Sciatic nerve (tissue), 2 donors: ENCODE data around the gene HAO1. TPM values are rescaled to one million over a fixed set of nuclear protein-coding genes. Genes with fewer than 3 reads are reported as not detected.
A peak's percentile ranks its signal among the peaks of the same experiment; 100 is the strongest.
"Not testable (repeated sequence)": the region's sequence is repeated elsewhere in the genome, so short reads cannot be mapped to it uniquely, and the experiment has no call there.

ENCODE experiments used
- ATAC-seq: fragments of 200-7000 bp; cut with Tn5 transposase; one replicate; pipeline ENCODE4 v1.9.1; 2020; ENCODE audit warnings: mild to moderate bottlenecking, moderate library complexity
- DNase-seq: peaks from one replicate; pipeline ENCODE4 v3.0.0-alpha.2; 2020; ENCODE audit warnings: low spot score
- intact Hi-C: fragments of 100-400 bp; cut with DNase I; formaldehyde crosslinking; loops from one replicate; pipeline ENCODE4 v1.14.2; 2022
- total RNA-seq: library from RNA; stranded (reverse); fragmentation: NEBNext Ultra II Directional; extraction: Animal tissue kit (Norgen Biotek cat#: 25700); gene quantifications from one replicate; pipeline ENCODE4 v1.2.1, GENCODE V29; 2021
- donor health status: DM: no; HTN: no; CAD: no.
- donor health status: DM: no; HTN: no; CAD: no.

The HAO1 gene
- not detected for total RNA-seq

DNA sequence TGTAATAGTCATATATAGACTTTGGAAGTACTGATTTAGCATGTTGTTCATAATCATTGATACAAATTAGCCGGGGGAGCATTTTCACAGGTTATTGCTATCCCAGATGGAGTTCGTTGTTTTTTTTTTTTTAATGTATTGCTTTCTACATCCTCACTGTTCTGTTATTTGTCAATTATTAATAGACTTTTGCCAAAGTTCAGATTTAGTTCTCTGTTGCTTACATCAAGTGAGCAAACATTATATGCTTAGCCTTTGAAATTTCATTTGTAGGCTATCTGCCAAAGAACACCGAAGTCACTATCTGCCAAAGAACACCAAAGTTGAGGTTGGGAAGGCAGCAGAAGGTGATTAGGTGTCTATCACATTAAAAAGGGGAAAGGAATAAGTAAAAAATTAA, at the start of gene HAO1:
Gene HAO1, minus strand, starts transcription at position 118 of the 400 bp plus-strand sequence. Its CDS starts 36 bp downstream, at position 82.
- DNase-seq, result no peak
- ATAC-seq, result no peak
- intact Hi-C loops, result no loop called here

DNA sequence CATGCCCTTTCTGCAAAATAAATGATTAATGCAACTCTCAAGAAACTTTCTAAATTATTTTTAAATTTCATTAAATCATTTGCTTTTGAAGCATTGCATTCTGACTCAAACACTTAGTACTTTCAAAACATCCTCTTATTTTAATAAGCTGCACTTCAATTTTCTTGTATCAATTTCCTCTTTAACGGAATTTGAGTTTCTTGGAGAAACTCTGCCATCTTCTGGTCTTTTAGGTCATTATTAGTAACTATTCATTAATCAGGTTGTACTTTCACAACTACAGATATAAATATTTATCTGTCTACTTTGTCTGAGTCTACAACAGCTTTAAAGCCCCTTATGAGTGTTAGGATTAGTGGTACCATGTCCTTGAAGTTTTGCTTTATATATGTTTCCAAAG, 49.1 kb upstream of the HAO1 start:
- DNase-seq (no peak), ATAC-seq (no peak)
- intact Hi-C loops, result no loop called here

DNA sequence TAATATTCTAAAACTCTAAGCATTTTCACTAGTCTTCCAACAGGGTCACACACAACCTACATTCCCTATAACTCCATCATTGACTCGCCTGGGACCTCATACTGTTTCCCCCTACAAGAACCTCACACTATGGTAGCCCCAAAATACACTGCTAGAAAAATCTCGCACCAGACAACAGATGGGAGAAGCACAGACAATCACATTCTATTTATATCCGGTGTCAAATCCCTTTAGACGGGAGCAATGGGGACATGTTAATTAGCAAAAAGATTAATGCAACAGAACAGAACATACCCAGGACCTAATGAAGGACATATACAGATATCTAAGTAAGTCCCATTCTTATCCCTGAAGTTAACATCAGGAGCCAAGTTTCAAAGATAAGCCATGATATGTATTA, 45.7 kb upstream of the HAO1 start:
- ATAC-seq (no peak), DNase-seq (no peak)
- intact Hi-C loops, result no loop called here

DNA sequence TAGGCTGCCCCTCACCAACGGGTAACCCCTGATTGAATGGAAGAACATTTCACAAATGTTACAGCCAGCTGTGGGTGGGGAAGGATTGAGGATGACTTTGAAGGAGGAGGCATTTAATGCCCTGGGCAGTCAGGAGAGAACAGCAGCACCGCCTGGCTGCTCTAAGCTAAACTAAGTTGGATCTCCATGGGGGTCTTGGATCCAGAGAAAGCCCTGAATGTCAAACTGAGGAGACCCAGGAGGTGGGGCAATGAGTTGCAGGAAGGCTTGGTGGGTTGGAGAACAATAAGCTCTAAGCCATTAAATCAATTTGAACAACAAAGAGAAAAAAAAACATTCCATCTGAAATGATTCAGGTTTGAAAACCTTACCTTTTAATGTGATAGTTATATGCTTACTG, 43.9 kb upstream of the HAO1 start:
- intact Hi-C loops, result no loop called here
- ATAC-seq (no peak), DNase-seq (no peak)

DNA sequence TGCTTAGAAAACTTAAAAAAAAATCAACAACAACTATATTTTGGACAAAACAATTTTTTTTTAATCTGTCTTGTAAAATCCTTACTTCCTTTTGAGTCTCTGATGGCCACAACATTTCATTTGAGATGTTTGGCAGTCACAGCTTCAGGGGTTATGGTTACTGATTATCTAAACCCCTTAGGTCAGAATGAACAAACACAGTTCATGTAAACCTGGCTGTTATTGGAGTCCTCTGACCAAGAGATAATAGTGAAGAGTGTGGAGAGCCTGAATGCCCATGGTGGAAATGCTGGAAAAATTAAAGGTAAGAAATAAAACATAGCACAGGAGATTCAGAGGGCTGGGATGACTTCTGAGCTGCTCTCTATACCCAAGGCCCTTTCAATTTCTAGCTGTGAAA, 41.1 kb upstream of the HAO1 start:
- DNase-seq, result no peak
- intact Hi-C loops, result no loop called here
- ATAC-seq, result no peak

DNA sequence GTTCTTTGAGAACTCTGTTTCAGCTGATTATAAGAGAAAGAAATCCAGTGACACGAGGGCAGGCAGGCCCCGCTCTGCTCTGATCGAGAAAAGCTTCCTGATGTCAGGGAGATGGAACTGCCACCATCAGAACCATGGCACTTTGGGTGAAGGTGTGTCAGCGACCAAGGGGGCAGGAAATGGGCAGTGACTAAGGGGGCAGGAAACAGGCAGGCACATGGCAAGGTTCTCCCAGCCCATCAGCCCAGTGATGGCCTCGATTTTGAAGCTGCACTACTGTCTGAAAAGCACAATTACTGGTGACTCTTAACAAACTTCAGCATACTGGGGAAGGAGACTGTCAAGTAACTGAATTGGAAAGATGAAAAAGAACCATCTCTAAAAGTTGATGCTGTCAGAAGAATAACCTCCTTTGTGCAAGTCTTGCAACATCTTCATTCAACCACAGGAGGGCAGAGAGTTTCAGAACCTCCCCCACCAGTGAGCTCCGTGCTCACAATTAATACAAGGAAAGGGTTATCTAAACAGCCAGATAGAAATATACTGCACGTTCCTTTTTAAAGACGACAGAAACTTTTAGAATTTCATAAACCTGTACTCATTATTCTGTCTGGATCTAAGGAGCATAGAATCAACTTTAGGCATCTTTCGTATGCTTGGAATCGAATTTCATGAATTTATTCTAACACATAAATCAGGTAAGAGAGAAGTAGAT, 40.2 kb upstream of the HAO1 start:
- ATAC-seq (peak; percentile 85), DNase-seq (no peak)
- intact Hi-C loops, result no loop called here

DNA sequence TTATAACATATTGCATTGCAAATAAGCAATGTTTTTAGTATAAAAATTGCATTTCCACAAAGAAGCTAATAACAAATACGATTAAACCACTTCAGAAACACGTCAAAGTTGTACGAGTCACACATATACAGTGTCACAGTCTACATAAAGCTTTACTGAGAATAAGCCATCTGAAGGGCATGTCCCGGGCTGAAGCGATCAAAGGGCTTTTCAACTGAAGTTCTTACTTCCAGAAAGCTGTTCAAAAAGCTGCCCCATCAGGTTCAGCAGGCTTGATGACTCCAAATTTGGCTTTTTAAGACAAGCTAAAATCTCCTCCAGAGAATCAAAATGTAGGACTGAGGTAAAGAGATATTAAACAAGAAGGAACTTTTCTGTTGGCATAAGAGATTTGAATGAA, 37.5 kb upstream of the HAO1 start:
- no peak for DNase-seq
- intact Hi-C loops, result no loop called here
- ATAC-seq, result no peak

DNA sequence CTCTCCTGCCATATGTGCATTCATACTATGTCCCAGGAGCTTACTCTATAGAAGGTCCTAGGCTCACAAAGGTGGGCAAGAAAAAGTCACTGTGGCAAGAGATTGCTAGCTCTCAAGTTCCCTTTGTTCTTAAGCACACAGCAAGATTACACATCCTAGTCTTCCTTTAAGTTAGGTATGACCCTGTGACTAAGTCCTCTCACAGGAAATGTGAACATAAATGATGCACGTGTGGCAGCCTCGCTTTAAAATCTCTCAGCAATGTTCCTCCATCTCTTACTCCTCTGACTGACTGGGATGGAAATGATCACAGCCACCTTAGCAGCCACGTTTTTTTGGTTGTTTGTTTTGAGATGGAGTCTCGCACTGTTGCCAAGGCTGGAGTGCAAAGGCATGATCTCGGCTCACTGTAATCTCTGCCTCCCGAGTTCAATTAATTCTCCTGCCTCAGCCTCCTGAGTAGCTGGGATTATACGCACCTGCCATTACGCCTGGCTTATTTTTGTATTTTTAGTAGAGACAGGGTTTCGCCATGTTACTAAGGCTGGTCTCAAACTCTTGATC, 35.7 kb upstream of the HAO1 start:
- intact Hi-C loops, result no loop called here
- no peak for DNase-seq
- no peak for ATAC-seq

DNA sequence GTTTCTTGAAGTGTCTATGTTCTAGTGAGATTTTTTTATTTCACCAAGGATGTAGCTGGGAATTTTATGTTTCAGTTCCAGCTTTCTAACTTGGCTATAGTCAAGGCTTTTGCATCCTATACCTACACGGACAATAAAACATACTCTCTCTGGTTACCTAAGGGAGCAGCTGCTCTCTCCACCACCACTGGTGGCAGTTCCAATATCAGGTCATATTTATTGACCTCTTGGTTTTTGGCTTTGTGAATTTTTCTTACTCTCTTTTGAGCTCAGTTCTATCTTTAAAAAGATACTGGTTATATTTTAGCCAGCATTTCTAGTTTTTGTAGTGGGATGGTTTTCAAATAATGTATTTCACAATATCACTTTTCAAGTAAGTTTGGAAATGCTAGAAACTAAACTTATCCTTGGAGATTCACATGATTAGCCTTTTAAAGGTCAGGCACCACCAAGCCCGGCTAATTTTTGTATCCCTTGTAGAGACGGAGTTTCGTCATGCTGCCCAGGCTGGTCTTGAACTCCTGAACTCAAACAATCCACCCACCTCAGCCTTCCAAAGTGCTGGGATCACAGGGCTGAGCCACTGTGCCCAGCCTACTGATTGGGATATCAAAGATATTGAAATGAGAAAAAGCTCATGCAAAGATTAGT, 34.7 kb upstream of the HAO1 start:
- DNase-seq (no peak), ATAC-seq (peak; percentile 30)
- intact Hi-C loops, result no loop called here

DNA sequence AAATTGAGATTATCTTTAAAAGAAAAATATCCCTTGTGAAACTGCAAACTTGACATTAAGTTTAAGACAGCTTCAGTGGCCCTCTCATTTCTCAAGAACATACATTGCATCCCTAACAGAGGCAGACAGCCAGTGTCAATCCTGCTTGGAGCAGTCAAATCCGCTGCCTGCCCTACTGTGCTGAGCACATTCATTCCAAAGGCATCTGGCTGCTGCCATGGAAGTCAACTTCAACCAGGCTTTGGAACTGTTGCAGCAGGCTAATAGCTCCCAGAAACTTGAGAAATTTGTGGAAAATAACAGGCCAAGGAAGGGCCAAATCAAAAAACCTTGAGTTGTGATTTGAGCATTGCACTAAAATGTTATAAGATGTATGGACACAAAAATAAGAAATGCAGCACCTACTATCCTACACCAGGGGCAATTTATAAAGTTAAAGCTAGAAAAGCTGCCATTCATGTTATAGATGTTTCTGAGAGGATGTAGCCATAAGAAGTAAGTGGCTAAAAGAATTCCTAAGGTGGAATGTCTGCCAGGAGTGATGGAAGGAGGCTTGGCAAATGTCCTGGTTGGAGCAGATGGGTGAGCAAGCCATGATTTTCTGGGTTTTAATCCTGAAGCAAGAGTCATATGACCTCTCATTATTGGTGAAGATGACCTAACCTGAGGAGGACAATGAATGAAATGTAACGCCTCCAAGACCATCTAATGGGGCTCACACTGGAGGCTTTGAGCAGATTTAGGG, 31.4 kb upstream of the HAO1 start:
- no peak for ATAC-seq

DNA sequence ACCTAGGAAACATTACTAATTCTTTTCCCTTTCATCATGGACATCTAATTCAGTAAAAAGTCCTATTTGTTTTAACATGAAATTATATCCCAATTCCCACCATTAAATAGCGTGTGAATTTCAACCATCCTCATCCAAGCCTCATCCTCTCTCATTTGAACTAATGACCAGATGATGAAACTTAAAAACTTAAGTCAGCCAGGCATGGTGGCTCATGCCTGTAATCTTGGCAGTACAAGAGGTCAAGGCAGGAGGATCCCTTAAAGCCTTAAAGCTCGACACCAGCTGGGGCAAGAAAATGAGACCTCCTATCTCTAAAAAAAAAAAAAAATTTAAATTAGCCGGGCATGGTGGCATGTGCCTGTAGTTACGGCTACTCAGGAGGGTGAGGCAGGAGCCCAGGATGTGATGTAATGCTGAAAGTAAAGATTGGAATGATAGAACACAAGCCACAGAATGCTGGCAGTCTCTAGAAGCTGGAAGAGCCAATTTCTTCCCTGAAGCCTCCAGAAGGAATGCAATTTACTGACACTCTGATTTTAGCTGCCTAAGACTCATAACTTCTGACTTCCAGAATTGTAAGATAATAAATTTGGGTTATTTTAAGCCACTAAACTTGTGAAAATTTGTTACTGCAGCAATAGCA, 27.1 kb upstream of the HAO1 start:
- intact Hi-C loops, result no loop called here
- no peak for DNase-seq
- ATAC-seq, result peak; percentile 95

More for the DNA sequence above, 31.4 kb upstream of the HAO1 start:
- DNase-seq, result no peak
- intact Hi-C loops, result no loop called here

DNA sequence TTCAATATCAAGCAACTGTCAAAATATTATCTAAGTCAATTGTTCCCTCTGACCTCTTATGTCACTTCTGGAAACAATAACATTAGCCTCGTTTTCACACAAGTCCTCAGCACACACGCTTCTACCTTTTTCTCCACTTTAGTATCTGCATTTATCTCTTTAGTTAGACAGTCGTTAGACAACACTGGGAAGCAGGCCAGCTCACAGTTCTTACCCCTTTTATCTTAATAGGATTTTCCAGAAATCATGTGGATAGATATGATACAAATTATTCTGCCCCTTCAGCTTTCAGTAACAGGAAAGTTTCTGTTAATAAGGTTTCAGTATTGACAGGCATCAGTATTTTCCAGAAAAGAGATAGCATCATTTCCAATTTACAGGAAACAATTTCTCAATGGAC, 25.9 kb upstream of the HAO1 start:
- DNase-seq, result no peak
- intact Hi-C loops, result no loop called here
- ATAC-seq, result no peak

DNA sequence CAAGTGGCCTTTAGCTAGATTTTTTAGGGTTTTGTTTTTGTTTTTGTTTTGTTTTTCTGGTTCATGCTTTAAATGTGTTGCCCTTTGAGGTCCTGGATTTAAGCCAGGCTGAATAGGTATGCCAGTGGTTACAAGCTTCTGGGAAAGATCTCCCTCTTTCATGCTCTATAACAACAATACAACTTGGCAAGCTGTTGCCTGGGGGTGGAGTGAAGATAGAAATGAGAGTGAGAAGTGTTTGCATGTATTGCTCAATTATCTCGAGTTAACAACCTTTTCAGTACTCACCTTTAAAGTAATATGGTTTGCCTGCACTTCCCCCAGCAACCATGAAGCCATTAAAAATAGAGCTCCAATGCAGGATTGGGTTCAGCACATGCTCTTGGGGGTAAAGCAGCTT, 19.2 kb upstream of the HAO1 start:
- peak; percentile 26 for ATAC-seq
- no peak for DNase-seq
- intact Hi-C loops, result no loop called here

DNA sequence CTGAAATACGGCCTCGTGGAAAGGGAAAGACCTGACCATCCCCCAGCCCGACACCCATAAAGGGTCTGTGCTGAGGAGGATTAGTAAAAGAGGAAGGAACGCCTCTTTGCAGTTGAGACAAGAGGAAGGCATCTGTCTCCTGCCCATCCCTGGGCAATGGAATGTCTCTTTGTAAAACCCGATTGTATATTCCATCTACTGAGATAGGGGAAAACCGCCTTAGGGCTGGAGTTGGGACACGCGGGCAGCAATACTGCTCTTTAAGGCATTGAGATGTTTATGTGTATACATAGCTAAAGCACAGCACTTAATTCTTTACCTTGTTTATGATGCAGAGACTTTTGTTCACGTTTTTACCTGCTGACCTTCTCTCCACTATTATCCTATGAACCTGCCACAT, 16.3 kb upstream of the HAO1 start:
- ATAC-seq, intact Hi-C loops, DNase-seq: not testable (repeated sequence)

DNA sequence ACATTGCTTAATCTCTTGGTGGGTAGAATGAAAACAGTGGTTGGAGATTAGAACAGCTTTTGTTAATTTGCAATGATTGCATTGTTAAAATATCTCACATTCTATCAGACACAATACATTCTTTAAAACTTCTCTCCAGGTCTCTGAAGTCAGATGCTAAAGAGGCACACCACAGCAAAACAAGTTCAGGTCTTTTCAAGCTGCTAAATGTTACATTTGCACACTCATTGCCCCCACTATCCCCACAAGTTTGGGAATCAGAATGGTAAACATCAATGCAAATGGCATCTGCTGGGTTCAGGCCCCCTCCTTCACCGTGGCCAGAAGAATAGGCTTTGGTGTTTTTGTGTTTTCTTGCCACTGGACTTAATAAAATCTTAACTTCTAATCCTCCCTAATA, 10.1 kb upstream of the HAO1 start:
- no peak for DNase-seq
- no peak for ATAC-seq
- intact Hi-C loops, result no loop called here

DNA sequence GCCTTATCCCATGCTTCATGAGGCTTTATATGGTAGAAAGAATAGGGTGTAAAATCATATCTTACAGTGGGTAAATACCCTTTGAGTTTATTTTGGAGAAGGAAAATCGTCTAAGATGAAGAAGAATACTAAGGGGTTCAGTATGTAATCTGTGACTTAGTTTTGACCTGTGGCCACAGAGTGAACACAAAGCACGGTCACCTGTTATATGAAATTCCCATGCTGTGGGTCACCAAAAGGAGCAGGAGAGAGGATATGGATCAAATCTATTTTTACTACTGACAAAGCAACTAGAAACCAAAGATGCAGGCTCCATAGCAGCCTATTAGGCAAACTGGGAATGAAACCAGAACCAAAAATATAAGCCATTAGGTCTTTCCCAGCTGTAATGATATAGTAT, 3.6 kb upstream of the HAO1 start:
- intact Hi-C loops, result no loop called here
- ATAC-seq, result no peak
- no peak for DNase-seq

DNA sequence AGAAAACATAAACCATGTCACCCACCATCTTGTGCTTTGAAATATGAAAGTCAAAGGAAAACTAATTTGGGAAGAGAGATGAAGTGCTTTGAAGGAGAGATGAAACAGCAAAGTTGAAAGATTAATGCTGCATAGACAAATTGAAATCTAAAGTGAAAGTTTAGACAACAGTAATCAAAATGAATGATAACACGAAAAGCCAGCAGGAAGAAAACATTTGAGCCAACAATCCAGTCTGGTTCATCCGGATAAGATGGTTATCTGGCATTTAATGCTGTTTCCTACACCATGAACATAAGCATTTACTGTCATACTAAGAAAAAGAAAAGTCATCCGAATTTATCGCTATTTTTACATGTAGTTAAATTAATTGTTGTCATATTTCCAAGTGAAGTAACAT, 595 bp downstream of the HAO1 start:
- ATAC-seq, result no peak
- intact Hi-C loops, result no loop called here
- DNase-seq, result no peak

DNA sequence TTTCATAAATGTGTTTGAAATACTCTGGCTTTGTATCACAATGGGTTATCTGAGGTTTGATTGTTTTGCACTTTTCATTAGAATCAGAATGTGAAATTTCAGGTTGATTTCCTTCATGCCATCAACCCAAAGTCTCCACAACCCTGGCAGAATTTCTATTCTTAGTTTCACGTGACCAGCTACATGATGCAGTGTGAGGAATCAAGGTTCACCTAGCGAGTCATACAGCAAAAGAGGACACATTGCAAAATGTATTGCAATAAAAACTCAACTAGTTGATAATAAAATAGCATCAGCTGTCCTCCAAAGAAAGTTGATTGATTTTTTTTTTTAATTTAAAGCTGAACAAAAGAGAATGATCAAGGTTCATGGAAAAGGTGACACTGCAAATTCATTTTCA, 2.2 kb downstream of the HAO1 start:
- no peak for ATAC-seq
- no peak for DNase-seq
- intact Hi-C loops, result no loop called here

DNA sequence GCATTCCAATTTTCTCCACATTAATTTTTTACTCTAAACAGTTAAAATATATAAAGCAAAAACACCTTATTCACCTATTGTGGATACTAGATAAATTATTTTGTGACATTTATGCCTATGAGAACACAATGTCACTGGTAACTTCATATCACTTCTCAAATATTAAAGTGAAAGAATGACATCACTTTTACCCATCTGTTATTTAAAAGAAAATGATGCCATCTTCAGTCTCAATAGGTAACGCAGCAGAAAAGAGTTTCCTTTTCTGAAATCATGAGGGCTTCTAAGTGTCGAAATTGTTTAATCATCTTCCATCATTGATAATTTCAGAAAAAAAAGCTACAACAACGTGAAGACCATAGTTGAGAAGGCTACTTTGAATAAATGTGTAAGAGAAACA, 2.9 kb downstream of the HAO1 start:
- intact Hi-C loops, result no loop called here
- no peak for ATAC-seq
- DNase-seq, result no peak
